Heart left ventricle (tissue), 13 donors: ENCODE measurements around the gene NAB2.

ENCODE experiments used
- POLR2A ChIP-seq, 2 donors: fragments of 450-650 bp; IDR thresholded peaks; one replicate each; pipeline ENCODE4 v1.6.1; 2017; ENCODE audit warnings: antibody characterized with exemption in 2 of 2, mild to moderate bottlenecking in 2 of 2, moderate library complexity in 2 of 2
- TF ChIP-seq, protein P1 (sequence below), 12 donors: fragments of 200-600 bp; sonication (generic) in 4 of 12; IDR thresholded peaks; one replicate each; pipeline versions ENCODE4 v1.5.0 to v1.8.0; 2018 to 2022; ENCODE audit warnings: antibody characterized with exemption in 12 of 12, mild to moderate bottlenecking in 5 of 12
- donor health status: ischemic (EF 13 %, LVEDD 7.1; RV severe dilation, severe dysfunction).
- donor health status: DM: no; HTN: yes; CAD: no.
- donor health status: DM: no; HTN: no; CAD: no.
- donor health status: ischemic (EF 25% LVEDD 6.9; RV normal size, moderate dysfunction).
- donor health status: ischemic (EF 25% LVEDD 5.7; RV mildly dilated, moderate dysfunction).
- donor health status: ischemic (EF 35%, LVEDD 5.7; RV mildly dilated, moderate dysfunction).
- donor health status: nonischemic (EF 11% LVEDD 7.7; RV severe dilation, severe dysfunction).
- donor health status: DM: yes; HTN: yes; CAD: no.
- donor health status: PGD.
- donor health status: ischemic (EF 29% LVEDD 5.4; RV normal size, mild dysfunction).
- donor health status: nonischemic (EF 23%, LVEDD 6.1; RV moderate dilation, normal function).

DNA sequence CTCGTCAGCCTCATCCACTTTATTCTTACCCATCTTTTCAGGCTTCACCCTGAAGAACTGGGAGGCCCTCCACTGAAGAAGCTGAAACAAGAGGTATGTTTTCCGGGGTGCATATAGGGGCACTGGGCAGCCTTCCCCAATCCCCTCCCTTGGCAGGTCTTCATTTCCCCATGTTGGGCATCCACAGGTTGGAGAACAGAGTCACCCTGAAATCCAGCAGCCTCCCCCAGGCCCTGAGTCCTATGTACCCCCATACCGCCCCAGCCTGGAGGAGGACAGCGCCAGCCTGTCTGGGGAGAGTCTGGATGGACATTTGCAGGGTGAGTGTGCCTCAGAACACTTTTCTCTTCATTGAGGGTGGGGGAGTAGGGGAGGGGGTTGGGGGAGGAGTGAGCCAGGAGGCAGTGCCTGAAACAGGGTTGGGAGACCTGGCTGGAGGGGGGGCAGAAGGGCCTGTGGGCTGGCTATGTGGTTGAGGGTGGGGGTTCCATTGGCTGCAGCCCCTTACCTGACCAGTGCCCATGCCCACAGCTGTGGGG, 4.0 kb downstream of the NAB2 start:
- TF ChIP-seq, protein P1, sequence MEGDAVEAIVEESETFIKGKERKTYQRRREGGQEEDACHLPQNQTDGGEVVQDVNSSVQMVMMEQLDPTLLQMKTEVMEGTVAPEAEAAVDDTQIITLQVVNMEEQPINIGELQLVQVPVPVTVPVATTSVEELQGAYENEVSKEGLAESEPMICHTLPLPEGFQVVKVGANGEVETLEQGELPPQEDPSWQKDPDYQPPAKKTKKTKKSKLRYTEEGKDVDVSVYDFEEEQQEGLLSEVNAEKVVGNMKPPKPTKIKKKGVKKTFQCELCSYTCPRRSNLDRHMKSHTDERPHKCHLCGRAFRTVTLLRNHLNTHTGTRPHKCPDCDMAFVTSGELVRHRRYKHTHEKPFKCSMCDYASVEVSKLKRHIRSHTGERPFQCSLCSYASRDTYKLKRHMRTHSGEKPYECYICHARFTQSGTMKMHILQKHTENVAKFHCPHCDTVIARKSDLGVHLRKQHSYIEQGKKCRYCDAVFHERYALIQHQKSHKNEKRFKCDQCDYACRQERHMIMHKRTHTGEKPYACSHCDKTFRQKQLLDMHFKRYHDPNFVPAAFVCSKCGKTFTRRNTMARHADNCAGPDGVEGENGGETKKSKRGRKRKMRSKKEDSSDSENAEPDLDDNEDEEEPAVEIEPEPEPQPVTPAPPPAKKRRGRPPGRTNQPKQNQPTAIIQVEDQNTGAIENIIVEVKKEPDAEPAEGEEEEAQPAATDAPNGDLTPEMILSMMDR (IDR thresholded peaks at IDR 0.05): no peak
- no peak for TF ChIP-seq POLR2A (IDR thresholded peaks at IDR 0.05)
